Neutrophil (primary cell): Measurements from ENCODE around the gene KCNMB4.
"Not testable (repeated sequence)": the region's sequence is repeated elsewhere in the genome, so short reads cannot be mapped to it uniquely, and the experiment has no call there.

ENCODE experiments used
- H3K27ac ChIP-seq: fragments of 200-600 bp; sonication (generic); 2 replicates; pipeline ENCODE4 v1.5.1; 2016; ENCODE audit warnings: mild to moderate bottlenecking, moderate library complexity
- H3K27me3 ChIP-seq: fragments of 200-600 bp; sonication (generic); 2 replicates; pipeline ENCODE4 v1.6.0; 2016; ENCODE audit warnings: mild to moderate bottlenecking
- H3K36me3 ChIP-seq: fragments of 200-600 bp; sonication (generic); 2 replicates; pipeline ENCODE4 v1.5.1; 2017
- H3K4me1 ChIP-seq, 2 experiments: fragments of 200-600 bp in 1 of 2; sonication (generic) in 1 of 2; 1 replicate in 1 of 2; 2 replicates in 1 of 2; pipeline versions ENCODE4 v1.5.1 to v1.6.1; 2013 to 2016; ENCODE audit warnings: low read depth in 1 of 2, low read length in 1 of 2, mild to moderate bottlenecking in 1 of 2, moderate library complexity in 1 of 2; ENCODE audit not compliant: control insufficient read depth in 1 of 2, insufficient read depth in 1 of 2
- H3K4me3 ChIP-seq, 2 experiments: fragments of 200-600 bp in 1 of 2; sonication (generic) in 1 of 2; 1 replicate in 1 of 2; 2 replicates in 1 of 2; pipeline ENCODE4 v1.5.1; 2013 to 2016; ENCODE audit warnings: low read depth in 1 of 2, low read length in 1 of 2, mild to moderate bottlenecking in 1 of 2, moderate library complexity in 1 of 2
- H3K9me3 ChIP-seq: fragments of 200-600 bp; sonication (generic); 2 replicates; pipeline ENCODE4 v1.5.1; 2016
- CTCF ChIP-seq: fragments of 200-600 bp; sonication (generic); IDR thresholded peaks from 2 replicates; pipeline ENCODE4 v1.5.1; 2016; ENCODE audit warnings: antibody characterized with exemption

KCNMB4 gene

DNA sequence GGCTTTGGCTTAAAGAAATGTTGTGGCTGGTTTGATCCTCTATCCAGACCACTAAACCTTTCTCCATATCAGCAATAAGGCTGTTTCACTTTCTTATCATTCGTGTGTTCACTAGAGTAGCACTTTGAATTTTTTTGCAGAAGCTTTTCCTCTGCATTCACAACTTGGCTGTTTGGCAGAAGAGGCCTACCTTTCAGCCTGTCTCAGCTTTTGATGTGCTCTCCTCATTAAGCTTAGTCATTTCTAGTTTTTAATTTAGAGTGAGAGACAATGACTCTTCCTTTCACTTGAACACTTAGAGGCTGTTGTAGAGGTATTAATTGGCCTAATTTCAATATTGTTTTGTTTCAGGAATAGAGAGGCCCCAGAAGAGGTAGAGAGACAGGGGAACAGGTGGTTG lies 13.8 kb downstream of the KCNMB4 start:
- no peaks in the 10 kb centered on the region for H3K4me1 ChIP-seq
- H3K36me3 ChIP-seq: no peaks in the 10 kb centered on the region
- TF ChIP-seq CTCF: no peak
- H3K27ac ChIP-seq: no peak overlapping the region
- H3K4me3 ChIP-seq: no peak overlapping the region
- H3K27me3 ChIP-seq: no peaks in the 10 kb centered on the region
- no peaks in the 10 kb centered on the region for H3K9me3 ChIP-seq

DNA sequence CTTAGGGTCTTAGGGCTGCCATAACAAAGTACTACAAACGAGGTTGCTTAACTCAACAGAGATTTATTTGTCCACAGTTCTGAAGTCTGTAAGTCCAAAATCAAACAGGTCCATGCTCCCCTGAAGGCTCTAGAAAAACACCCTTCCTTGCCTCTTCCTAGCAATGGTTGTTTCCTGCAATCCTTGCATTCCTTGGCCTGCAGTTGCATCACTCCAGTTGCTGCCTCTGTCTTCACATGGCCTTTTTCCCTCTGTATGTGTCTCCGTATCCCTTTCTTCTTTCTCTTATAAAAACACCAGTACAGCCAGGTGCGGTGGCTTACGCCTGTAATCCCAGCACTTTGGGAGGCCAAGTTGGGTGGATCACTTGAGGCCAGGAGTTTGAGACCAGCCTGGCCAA lies 17.4 kb downstream of the KCNMB4 start:
- Histone ChIP-seq H3K4me1 (no peaks in the 10 kb centered on the region), H3K4me3 (no peak overlapping the region), H3K36me3 (no peaks in the 10 kb centered on the region), H3K9me3 (no peaks in the 10 kb centered on the region), H3K27ac (no peak overlapping the region), H3K27me3 (no peaks in the 10 kb centered on the region)
- no peak for TF ChIP-seq CTCF

DNA sequence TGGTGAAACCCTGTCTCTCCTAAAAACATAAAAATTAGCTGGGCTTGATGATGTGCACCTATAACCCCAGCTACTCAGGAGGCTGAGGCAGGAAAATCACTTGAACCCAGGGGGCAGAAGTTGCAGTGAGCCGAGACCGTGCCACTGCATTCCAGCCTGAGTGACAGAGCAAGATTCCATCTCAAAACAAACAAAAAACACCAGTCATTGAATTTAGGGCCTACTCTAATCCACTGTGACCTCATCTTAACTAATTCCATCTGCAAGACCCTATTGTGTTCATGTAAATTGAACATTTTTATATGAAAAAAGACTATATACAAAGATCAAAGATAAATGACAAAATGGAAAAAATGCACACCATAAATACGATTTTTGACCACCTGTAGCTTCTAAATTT lies 17.8 kb downstream of the KCNMB4 start:
- no peak for TF ChIP-seq CTCF
- H3K27ac ChIP-seq: no peak overlapping the region
- no peaks in the 10 kb centered on the region for H3K36me3 ChIP-seq
- no peaks in the 10 kb centered on the region for H3K27me3 ChIP-seq
- no peak overlapping the region for H3K4me3 ChIP-seq
- no peaks in the 10 kb centered on the region for H3K9me3 ChIP-seq
- no peaks in the 10 kb centered on the region for H3K4me1 ChIP-seq

DNA sequence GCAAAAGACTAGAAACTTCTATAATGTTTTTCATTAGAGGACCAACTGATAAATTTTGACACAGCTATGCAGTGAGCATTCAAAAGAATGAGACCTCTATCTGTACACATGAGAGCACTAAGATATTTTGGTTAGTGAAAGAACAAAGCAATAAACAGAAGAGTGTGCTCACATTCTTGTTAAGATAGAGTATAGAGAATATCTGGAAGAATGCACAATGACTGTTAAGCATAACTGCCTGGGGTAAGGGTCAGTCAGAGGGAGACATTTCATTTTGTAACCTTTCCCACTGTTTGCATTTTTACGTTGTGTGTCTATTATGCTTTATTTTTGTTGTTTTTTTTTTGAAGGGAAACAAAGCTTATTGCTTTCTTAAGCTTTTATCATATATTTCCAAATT lies 20.7 kb downstream of the KCNMB4 start:
- H3K4me1 ChIP-seq: no peaks in the 10 kb centered on the region
- H3K27me3 ChIP-seq: no peaks in the 10 kb centered on the region
- H3K9me3 ChIP-seq: no peaks in the 10 kb centered on the region
- H3K4me3 ChIP-seq: no peak overlapping the region
- no peaks in the 10 kb centered on the region for H3K36me3 ChIP-seq
- no peak overlapping the region for H3K27ac ChIP-seq
- TF ChIP-seq CTCF: no peak

DNA sequence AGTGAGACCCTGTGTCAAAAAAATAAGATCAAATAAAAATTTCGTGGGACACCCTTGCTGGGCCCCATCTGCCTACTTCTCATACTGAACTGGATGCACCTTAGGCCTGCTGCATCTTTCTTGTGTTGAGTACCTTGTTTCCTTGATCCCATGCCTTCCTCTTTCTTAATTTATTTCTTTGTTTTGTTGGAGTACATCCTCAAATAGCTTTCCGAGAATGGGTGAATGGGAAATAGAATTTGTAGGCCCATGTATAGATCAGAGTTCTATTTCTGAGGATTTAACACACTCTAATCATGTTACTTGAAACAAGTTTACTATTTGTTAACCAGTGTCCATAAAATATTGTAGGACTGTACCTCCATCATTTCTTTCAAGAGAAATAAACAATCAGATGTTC lies 23.6 kb downstream of the KCNMB4 start:
- H3K4me3 ChIP-seq: no peak overlapping the region
- H3K36me3 ChIP-seq: no peaks in the 10 kb centered on the region
- no peaks in the 10 kb centered on the region for H3K9me3 ChIP-seq
- H3K27ac ChIP-seq: no peak overlapping the region
- H3K27me3 ChIP-seq: no peaks in the 10 kb centered on the region
- no peaks in the 10 kb centered on the region for H3K4me1 ChIP-seq
- no peak for TF ChIP-seq CTCF

GRCh38 chr12:70392631-70393030 lies 26.5 kb downstream of the KCNMB4 start:
- H3K9me3 ChIP-seq, H3K27ac ChIP-seq, H3K36me3 ChIP-seq, H3K27me3 ChIP-seq, H3K4me3 ChIP-seq, H3K4me1 ChIP-seq: not testable (repeated sequence)
